Left ventricle myocardium inferior (tissue), 1 donor: ENCODE measurements around the gene SIRT2. TPM values are rescaled to one million over a fixed set of nuclear protein-coding genes. Genes with fewer than 3 reads are reported as not detected.

Source experiments
- DNase-seq: peaks from one replicate; pipeline ENCODE4 v3.0.0-alpha.2; 2020
- H3K27ac ChIP-seq: fragments of 200-600 bp; replicated peaks from 2 replicates; pipeline ENCODE4 v1.8.0; 2021
- H3K27me3 ChIP-seq: fragments of 200-600 bp; 2 replicates; pipeline ENCODE4 v1.8.0; 2021; ENCODE audit warnings: low read depth
- H3K36me3 ChIP-seq: fragments of 200-600 bp; 2 replicates; pipeline ENCODE4 v1.8.0; 2021
- H3K4me1 ChIP-seq: fragments of 200-600 bp; 2 replicates; pipeline ENCODE4 v1.8.0; 2021
- H3K4me3 ChIP-seq: fragments of 200-600 bp; 2 replicates; pipeline ENCODE4 v1.8.0; 2021; ENCODE audit warnings: mild to moderate bottlenecking, moderate library complexity
- H3K9me3 ChIP-seq: fragments of 200-600 bp; replicated peaks from 2 replicates; pipeline ENCODE4 v1.8.0; 2021
- CTCF ChIP-seq: fragments of 200-600 bp; IDR thresholded peaks from 2 replicates; pipeline ENCODE4 v1.8.0; 2021; ENCODE audit warnings: antibody characterized with exemption, mild to moderate bottlenecking, borderline replicate concordance
- intact Hi-C: fragments of 100-400 bp; cut with micrococcal nuclease; formaldehyde crosslinking; loops from one replicate; pipeline ENCODE4 v1.11.0; 2022
- total RNA-seq: library from RNA; stranded (reverse); fragmentation: NEBNext Ultra II Directional; extraction: Animal tissue kit (Norgen Biotek cat#: 25700); gene quantifications from one replicate; pipeline ENCODE4 v1.2.1, GENCODE V29; 2021
- donor health status: DM: no; HTN: yes; CAD: no; lungs with severe emphysema.

Gene SIRT2
- total RNA-seq, 1 donor from 2014 or later, result 99.0 TPM

DNA sequence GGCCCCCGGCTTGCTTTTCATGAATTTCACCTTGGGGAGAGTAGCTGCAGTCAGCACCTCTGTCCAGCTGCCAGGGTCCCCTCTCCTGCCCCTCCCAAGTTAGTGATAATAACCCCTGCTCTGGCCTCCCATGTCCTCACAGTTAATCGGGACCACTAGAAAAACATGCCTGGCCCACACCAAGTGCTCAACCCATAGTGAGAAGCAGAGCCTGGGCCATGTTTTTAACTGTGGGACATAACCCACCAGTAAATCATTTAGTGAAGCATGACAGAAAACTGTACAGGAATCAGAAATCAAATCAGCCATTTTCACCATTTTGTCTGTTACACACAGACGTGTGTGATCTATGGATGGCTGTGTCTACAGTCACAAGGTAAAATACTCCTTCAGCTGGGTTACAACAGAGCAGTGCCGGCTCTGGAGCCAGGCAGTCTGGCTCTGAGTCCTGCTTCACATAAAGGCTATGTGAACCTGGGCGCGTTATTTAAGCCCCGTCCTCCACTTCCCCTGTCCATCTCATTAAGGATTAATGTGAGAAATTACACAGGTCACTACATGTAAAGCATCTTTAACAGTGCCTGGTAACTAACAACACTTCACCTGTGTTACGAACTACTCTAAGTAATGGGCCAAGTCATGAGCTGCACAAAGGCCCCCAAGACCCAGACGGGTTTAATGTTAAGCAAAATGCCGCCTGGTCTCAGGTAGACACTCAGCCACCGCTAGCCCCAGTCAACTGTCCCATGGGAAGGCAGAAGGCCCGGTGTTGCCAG is 60.2 kb downstream of the SIRT2 start:
- peaks cover 88% of the 10 kb centered on the region for H3K36me3 ChIP-seq
- no peak for DNase-seq

DNA sequence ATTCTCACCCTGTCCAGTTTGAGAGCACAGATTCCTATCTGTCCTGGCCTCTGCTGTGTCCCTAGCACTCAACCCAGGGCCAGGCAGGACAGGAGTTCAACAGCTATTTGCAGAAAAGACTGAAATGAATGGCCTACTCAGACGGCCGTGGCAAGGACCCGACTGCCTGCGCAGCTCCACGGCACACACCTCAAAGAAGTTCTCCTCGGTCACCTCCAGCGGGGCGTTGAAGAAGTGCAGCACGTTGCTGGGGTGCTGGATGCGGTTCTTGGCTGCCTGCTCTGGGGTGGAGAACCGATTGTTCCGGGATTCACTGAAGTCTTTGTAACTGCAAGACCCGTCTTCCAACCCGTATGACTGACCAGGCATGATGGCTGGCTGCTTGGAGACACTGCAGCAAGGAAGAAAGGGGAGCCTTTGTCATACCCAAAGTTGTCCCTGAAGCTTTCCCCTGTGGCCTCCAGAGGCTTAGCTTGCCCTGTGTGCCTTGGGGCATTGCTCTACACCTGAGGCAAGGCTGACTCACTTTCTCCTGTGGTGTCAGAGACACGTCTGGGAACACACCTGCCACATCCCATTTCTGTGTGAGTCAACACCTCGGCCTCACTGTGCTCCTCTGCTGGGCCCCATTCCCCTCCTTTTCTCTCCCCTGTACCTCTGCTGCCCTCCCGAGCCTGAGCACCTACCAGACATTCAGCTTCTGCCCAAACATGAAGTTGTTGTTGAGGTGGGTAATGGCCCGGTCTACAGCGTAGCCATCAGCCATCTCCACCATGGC is 61.0 kb downstream of the SIRT2 start:
- DNase-seq, result no peak
- H3K9me3 ChIP-seq, result no peaks in the 10 kb centered on the region
- intact Hi-C loops, result loop anchor here (10.0 kb wide), 1 partner anchor 74 kb away; no protein-coding TSS in a partner anchor
- peaks cover 43% of the 10 kb centered on the region for H3K4me1 ChIP-seq
- no peak overlapping the region for H3K4me3 ChIP-seq
- peaks cover 81% of the 10 kb centered on the region for H3K36me3 ChIP-seq
- H3K27me3 ChIP-seq, result no peaks in the 10 kb centered on the region
- TF ChIP-seq CTCF, result no peak
- no peak overlapping the region for H3K27ac ChIP-seq

More for the DNA sequence above, 60.2 kb downstream of the SIRT2 start:
- TF ChIP-seq CTCF, result no peak
- H3K4me3 ChIP-seq, result no peak overlapping the region
- no peak overlapping the region for H3K27ac ChIP-seq
- peaks cover 50% of the 10 kb centered on the region for H3K4me1 ChIP-seq
- no peaks in the 10 kb centered on the region for H3K27me3 ChIP-seq
- no peaks in the 10 kb centered on the region for H3K9me3 ChIP-seq
- intact Hi-C loops, result loop anchor here (10.0 kb wide), 1 partner anchor 74 kb away; no protein-coding TSS in a partner anchor

DNA sequence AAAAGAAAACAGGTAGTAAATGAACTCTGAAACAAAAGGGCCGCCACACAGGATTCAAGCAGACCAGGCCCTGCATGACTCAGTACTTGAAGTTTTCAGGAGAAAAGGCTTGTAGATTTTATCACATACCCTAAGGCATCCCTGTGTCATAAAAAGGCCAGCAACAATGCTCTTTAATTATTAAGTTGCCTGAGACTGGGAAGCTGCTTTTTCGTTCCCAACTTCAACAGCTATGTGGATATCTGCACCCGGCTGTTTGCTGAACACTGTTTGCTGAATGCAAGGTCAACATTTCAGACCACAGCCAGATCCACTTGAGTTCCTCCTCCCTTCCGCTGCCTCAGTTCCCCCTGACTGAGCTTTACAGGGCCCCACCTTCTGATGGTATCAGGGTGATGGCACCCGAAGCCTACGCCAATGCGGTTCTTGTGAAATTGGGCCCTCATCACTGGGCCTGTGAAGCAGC is 61.7 kb downstream of the SIRT2 start:
- intact Hi-C loops, result loop anchor here (10.0 kb wide), 1 partner anchor 73 kb away; no protein-coding TSS in a partner anchor
- Histone ChIP-seq H3K27me3 (no peaks in the 10 kb centered on the region), H3K4me3 (no peak overlapping the region), H3K36me3 (peaks cover 74% of the 10 kb centered on the region), H3K27ac (no peak overlapping the region), H3K4me1 (peaks cover 45% of the 10 kb centered on the region), H3K9me3 (no peaks in the 10 kb centered on the region)
- DNase-seq, result no peak
- no peak for TF ChIP-seq CTCF

GRCh38 chr19:38836983-38837626 is 62.3 kb downstream of the SIRT2 start:
- H3K27me3 ChIP-seq, result no peaks in the 10 kb centered on the region
- H3K36me3 ChIP-seq, result peaks cover 68% of the 10 kb centered on the region
- intact Hi-C loops, result loop anchor here (10.0 kb wide), 1 partner anchor 72 kb away; no protein-coding TSS in a partner anchor
- no peak for DNase-seq
- H3K27ac ChIP-seq, result no peak overlapping the region
- H3K4me1 ChIP-seq, result peaks cover 51% of the 10 kb centered on the region
- H3K4me3 ChIP-seq, result no peak overlapping the region
- no peak for TF ChIP-seq CTCF
- H3K9me3 ChIP-seq, result no peaks in the 10 kb centered on the region
